ENCODE results near the gene C22orf31.

Gene C22orf31

DNA sequence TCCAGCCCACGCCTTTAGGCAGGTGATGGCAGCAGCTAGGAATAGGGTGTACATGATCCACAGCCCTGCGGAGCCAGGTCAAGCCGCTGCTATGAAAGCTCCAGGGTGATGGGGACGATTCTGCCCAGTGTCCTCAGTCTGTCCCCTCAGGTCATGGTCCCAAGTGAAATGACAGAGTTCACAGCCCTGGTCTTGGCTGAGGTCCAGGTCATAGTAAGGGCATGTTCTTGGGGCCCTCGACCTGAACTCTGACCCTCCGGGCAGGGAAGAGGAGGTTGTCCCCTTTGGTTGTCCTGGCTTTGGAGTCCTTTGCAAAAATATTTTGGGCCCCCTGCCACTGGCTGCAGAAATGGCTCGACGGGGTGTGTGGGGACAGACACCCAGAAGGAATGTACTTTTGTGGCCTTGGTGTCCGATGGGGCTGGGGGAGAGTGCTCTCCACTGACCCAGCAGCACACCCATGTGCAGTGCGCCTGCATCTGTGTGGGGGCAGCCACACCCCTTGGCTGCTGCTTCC, 7.3 kb downstream of the C22orf31 start:
- TF ChIP-seq GATA2 (IDR thresholded peaks at IDR 0.05; ENCODE audit: low read depth, low read length): no peak
- TF ChIP-seq GATA3 (IDR thresholded peaks at IDR 0.05; ENCODE audit: low read depth, low read length): no peak

GRCh38 chr22:29053048-29053702, 8.5 kb downstream of the C22orf31 start:
- TF ChIP-seq GATA3 (IDR thresholded peaks at IDR 0.05; ENCODE audit: low read depth, low read length): no peak
- no peak for TF ChIP-seq GATA2 (IDR thresholded peaks at IDR 0.05; ENCODE audit: low read depth, low read length)

- TF ChIP-seq GATA3 (IDR thresholded peaks at IDR 0.05; ENCODE audit: low read depth, low read length) (no peak), GATA2 (IDR thresholded peaks at IDR 0.05; ENCODE audit: low read depth, low read length) (no peak)
These were observed 11.2 kb downstream of the C22orf31 start for GRCh38 chr22:29050457-29050856.

DNA sequence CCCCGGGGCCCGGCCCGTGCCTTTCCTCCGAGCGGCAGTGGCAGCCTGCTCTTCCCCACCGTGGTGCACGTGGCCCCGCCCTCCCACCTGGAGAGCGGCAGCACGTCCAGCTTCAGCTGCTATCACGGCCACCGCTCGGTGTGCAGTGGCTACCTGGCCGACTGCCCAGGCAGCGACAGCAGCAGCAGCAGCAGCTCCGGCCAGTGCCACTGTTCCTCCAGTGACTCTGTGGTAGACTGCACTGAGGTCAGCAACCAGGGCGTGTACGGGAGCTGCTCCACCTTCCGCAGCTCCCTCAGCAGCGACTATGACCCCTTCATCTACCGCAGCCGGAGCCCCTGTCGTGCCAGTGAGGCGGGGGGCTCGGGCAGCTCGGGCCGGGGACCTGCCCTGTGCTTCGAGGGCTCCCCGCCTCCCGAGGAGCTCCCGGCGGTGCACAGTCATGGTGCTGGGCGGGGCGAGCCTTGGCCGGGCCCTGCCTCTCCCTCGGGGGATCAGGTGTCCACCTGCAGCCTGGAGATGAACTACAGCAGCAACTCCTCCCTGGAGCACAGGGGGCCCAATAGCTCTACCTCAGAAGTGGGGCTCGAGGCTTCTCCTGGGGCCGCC, 11.9 kb downstream of the C22orf31 start:
- TF ChIP-seq GATA3 (IDR thresholded peaks at IDR 0.05; ENCODE audit: low read depth, low read length): no peak
- TF ChIP-seq GATA2 (IDR thresholded peaks at IDR 0.05; ENCODE audit: low read depth, low read length): no peak

- TF ChIP-seq GATA3 (IDR thresholded peaks at IDR 0.05; ENCODE audit: low read depth, low read length): no peak
- no peak for TF ChIP-seq GATA2 (IDR thresholded peaks at IDR 0.05; ENCODE audit: low read depth, low read length)
These were observed 12.6 kb downstream of the C22orf31 start for GRCh38 chr22:29048822-29049654.

DNA sequence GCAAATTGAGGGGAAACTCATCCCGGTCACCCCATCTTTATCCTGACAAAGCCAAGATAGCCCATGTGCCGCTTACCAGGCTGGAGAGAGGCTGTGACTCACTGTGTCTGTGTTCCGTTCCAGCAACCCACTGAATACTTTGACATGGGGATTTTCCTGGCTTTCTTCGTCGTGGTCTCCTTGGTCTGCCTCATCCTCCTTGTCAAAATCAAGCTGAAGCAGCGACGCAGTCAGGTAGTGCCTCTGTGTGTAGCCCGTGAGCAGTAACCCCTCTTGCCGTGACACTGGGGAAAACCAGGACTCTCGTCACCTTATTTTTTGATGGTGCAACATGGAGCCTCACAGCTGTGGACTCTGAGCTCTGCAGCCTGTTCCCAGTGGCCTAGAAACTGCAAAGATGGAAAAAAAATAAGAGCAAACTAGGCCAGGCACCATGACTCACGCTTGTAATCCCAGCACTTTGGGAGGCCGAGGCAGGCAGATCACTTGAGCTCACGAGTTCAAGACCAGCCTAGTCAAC, 16.9 kb downstream of the C22orf31 start:
- TF ChIP-seq GATA3 (IDR thresholded peaks at IDR 0.05; ENCODE audit: low read depth, low read length): no peak
- TF ChIP-seq GATA2 (IDR thresholded peaks at IDR 0.05; ENCODE audit: low read depth, low read length): no peak

GRCh38 chr22:29043906-29044575, 17.6 kb downstream of the C22orf31 start:
- TF ChIP-seq GATA2 (IDR thresholded peaks at IDR 0.05; ENCODE audit: low read depth, low read length) (no peak), GATA3 (IDR thresholded peaks at IDR 0.05; ENCODE audit: low read depth, low read length) (no peak)

DNA sequence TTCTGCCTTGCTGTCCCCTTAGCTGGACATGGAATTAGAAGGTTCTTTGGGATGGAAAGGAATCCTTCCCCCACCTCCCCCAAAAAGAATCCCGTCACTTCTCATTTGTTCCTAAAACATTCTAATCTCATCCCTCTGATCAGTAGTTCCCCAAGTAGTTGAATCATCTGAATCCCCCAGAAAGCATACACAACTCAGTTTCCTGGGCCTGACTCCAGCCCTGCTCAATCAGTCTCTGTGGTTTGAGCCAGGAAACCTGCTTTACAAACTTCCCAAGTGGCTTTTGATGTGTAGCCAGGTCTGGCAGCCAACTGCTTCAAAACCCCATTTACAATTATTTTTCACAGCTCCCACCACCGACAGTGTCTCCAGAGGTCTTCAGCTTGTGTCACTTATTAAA, 20.2 kb downstream of the C22orf31 start:
- TF ChIP-seq GATA3 (IDR thresholded peaks at IDR 0.05; ENCODE audit: low read depth, low read length) (no peak), GATA2 (IDR thresholded peaks at IDR 0.05; ENCODE audit: low read depth, low read length) (no peak)

DNA sequence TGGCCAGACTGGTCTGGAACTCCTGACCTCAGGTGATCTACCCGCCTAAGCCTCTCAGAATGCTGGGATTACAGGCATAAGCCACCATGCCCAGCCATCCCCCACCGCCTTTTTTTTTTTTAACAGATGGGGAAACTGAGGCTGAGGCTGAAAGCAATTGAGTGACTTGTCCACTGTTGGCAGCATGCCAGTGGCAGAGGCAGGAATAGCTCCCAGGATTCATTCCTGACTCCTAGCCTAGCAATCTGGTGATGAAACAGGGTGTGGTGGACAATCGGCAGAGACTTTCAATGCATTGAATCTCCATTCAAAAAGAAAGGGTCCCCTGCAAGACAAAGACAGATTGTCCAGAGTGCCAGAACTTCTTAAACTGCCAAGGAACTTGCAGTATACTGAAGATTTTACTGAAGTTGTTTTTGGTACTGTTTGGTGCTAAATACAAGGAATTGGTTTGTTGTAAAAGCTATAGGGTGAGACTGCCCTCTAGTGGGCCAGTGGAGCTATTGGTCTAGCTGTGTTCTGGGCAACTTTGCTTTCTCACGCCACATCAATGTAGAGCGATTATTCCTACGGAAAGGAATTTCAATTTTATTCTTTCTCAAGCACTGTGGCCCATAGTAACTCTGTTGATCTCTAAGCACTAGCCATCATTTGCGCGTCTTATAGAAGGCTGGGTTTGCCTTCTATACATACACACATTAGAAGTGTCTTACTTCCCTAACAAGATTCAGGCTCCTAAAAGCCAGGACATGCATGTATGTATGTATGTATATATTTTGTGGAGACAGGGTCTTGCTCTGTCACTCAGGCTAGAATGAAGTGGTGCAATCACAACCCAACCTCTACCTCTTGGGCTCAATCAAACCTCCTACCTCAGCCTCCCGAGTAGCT, 21.0 kb downstream of the C22orf31 start:
- TF ChIP-seq GATA3 (IDR thresholded peaks at IDR 0.05; ENCODE audit: low read depth, low read length) (no peak), GATA2 (IDR thresholded peaks at IDR 0.05; ENCODE audit: low read depth, low read length) (no peak)

- TF ChIP-seq GATA2 (IDR thresholded peaks at IDR 0.05; ENCODE audit: low read depth, low read length) (no peak), GATA3 (IDR thresholded peaks at IDR 0.05; ENCODE audit: low read depth, low read length) (no peak)
These were observed 22.5 kb downstream of the C22orf31 start for GRCh38 chr22:29039148-29039547.

GRCh38 chr22:29037340-29037932, 24.2 kb downstream of the C22orf31 start:
- TF ChIP-seq GATA2 (IDR thresholded peaks at IDR 0.05; ENCODE audit: low read depth, low read length) (no peak), GATA3 (IDR thresholded peaks at IDR 0.05; ENCODE audit: low read depth, low read length) (no peak)

- no peak for TF ChIP-seq GATA2 (IDR thresholded peaks at IDR 0.05; ENCODE audit: low read depth, low read length)
- TF ChIP-seq GATA3 (IDR thresholded peaks at IDR 0.05; ENCODE audit: low read depth, low read length): no peak
These were observed 29.0 kb downstream of the C22orf31 start for GRCh38 chr22:29032584-29032983.
